Gastrocnemius medialis (tissue), 4 donors: ENCODE data around the gene GRIK2.

Source experiments
- CTCF ChIP-seq, 5 experiments: fragments of 450-650 bp in 3 of 5; fragments of 200-600 bp in 2 of 5; sonication (generic) in 2 of 5; IDR thresholded peaks in 4 of 5; conservative IDR thresholded peaks in 1 of 5; 1 replicate in 4 of 5; 2 replicates in 1 of 5; pipeline ENCODE4 v1.5.1; 2016 to 2019; ENCODE audit warnings: antibody characterized with exemption in 5 of 5, mild to moderate bottlenecking in 3 of 5, moderate library complexity in 3 of 5
- POLR2A ChIP-seq, 2 donors: fragments of 450-650 bp; IDR thresholded peaks; one replicate each; pipeline ENCODE4 v1.6.1; 2017; ENCODE audit warnings: antibody characterized with exemption in 2 of 2, mild to moderate bottlenecking in 2 of 2, moderate library complexity in 2 of 2

DNA sequence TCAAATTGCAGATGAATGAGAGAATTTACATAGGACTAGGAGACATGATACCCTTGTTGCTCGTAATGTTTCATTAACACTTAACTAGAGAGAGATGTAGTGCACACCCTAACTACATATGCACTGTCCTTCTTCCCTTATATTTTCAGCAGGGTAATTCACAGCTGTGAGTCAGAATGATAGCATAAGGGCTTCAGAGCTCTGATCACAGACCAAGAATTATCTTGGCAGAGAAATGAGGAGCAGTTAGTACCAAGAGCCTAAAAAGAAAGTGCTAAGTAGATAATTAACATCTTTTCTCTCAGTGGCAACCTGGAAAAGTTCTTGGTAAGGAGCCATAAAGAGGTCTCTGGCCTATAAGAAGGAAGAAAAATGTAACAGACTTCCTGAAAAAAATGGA lies 35.8 kb downstream of the GRIK2 start:
- TF ChIP-seq CTCF (IDR thresholded peaks at IDR 0.05 in 4 of 5, conservative IDR thresholded peaks at IDR 0.05 in 1 of 5) (no peak), POLR2A (IDR thresholded peaks at IDR 0.05) (no peak)
